ENCODE results near the gene ABLIM3.

Gene ABLIM3

DNA sequence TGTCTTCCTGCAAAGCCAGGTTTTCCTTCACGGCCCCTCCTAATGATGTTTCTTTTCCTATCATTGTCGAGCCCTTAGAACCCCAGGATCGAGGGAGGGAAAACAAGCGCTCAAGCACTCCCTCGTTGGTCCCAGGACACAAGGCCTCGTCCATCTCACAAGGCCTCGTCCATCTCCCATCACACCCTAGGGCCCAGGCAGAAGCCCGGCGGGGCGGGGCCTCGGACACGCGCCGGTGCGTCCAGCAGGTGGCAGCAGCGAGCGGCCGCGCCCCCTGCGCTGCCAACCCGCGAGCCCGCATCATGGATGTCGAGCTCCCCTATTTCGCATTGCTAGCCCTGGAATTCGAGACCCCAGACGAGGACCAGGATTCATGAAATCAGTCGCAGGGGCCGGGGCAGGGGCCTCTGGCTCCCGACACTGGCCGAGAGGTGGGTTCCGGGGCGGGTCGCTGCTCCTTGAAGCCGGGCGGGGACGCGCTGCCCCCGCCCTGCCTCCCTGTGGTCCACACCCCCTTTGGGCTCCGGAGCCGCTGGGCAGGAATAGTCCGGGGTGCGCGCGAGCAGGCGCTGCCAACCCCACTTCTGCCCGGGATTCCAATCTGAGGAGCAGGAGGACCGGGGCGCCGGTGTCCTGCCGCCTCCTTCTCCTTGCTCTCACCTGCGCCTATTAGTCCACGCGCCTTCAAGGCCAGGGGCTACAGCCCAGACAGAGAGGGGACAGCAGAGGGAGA lies at the start of gene ABLIM3:
Gene ABLIM3 (plus strand): TSS at position 270 of the 733 bp plus-strand sequence. CDS start 603 bp downstream, outside the sequence.
- peak; percentile 58 for DNase-seq

DNA sequence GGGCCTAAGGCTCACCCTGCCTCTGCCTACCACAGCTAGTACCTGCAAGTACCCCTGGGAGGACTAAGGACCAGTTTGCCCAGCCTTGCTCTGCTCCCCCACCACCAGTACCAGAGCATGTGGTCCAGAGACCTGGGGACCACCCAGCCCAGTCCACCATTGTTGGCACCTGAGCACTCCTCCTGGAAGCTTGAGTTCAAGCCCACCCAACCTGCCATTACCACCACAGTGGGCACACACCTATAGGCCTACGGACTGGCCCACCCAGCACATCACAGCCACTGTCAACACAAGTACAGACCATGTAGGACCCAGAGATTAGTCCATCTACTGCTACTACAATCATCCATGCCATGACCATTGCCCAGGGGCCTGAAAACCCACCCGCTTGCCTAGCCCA lies 47.7 kb upstream of the ABLIM3 start:
- no peak for DNase-seq

DNA sequence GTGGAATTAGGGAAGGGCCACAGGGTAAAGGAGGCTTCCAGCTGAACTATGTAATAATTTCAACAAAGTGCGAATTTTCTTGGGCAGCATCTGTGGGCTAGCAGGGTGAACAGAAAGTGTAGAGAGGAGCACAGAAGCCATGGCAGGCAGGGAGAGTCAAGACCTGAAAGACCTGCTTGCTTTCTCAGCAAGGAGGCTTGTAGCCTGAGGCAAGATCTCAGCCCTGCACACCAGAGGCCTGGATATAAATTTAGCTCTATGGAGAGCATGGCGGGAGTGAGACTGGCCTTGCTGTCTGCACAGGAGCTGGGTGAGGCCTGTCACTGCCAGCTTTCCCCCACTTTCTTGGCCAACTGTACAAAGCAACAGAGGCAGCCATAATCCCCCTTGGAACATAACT lies 46.3 kb upstream of the ABLIM3 start:
- no peak for DNase-seq

DNA sequence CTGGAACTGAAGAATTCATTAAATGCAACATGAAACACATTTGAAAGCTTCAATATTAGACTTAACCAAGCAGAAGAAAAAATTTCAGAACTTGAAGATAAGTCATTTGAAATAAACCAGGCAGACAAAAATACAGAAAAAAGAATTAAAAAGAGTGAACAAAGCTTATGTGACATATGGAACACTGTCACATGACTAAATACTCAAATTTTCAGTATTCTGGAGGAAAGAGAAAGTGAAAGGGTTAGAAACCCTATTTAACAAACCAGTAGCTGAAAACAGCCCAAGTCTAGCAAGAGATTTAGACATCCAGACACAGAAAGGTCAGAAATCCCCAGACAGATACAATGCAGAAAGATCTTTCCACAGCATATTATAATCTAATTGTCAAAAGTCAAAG lies 41.4 kb upstream of the ABLIM3 start:
- no peak for DNase-seq

DNA sequence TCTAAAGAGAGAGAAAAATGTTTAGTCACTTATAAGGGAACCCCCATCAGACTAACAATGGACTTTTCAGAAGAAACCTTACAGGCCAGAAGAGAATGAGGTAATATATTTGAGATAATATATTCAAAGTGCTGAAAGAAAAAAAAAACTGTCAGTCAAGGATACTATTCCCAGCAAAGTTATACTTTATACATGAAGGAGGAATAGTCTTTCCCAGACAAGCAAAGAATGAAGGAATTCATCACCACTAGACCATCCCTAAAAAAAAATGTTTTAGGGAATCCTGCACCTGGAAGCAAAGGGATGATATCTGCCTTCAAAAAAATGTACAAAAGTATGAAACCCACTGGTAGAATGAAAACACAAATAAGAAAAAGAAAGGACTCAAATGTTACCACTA lies 41.0 kb upstream of the ABLIM3 start:
- no peak for DNase-seq

DNA sequence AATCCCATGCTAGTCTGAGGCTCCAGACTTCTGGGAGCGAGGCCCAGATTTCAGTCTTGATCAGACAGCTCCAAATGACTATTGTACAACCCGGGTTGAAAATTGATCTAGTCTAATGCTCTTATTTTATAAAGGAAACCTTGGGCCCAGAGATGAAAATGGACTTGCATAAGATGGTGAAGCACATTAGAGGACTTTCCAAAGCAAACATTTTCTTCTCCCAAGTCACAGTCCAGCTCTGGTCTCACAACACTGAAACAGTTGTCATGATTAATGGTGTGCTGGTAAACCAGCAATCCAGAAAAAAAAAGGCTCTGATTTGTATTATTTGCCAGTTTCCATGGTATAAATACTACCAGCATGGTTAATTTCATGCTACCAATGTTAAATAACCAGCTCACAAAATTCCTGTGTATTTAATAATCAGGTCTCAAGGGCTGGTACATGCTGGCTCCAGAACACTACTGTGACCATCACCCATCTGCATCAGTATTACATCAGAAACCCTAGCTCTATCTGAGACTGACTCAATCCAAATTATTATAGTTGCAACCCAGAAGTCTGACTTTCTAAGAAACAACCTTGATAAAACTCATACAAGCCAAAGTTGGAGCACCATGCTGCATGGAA lies 32.5 kb upstream of the ABLIM3 start:
- DNase-seq, result no peak

DNA sequence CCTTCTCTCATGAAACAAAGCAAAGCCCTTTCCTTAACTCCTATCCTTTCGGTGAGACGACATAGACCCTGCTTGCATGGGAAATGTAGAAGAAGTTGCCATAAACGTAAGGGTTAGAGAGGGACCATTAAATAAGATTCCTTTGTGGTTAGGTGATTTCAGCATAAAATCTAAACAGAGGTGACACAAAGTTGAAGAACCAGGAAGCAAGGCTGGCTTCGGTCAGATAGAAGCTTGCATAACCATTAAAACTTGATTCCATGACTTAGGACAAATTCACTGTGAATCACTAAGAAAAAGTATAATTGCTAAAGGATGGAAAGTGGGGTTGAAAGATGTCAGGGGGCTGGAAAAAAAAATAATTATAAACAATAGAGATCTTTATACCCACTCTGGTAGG lies 30.9 kb upstream of the ABLIM3 start:
- DNase-seq, result no peak

DNA sequence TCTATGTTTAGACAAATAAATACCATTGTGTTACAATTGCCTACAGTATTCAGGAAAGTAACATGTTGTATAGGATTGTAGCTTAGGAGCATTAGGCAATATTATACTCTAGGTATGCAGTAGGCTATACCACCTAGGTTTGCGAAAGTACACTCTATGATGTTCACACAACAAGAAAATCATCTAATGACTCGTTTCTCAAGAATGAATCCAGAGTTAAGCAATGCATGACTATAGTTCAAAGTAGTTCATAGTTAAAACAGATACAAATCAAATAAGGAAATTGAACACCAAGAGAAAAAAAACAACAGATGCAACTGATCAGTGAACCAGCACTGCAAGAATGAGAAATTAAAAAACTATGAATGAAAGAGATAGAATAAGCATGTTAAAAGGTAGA lies 27.6 kb upstream of the ABLIM3 start:
- no peak for DNase-seq

DNA sequence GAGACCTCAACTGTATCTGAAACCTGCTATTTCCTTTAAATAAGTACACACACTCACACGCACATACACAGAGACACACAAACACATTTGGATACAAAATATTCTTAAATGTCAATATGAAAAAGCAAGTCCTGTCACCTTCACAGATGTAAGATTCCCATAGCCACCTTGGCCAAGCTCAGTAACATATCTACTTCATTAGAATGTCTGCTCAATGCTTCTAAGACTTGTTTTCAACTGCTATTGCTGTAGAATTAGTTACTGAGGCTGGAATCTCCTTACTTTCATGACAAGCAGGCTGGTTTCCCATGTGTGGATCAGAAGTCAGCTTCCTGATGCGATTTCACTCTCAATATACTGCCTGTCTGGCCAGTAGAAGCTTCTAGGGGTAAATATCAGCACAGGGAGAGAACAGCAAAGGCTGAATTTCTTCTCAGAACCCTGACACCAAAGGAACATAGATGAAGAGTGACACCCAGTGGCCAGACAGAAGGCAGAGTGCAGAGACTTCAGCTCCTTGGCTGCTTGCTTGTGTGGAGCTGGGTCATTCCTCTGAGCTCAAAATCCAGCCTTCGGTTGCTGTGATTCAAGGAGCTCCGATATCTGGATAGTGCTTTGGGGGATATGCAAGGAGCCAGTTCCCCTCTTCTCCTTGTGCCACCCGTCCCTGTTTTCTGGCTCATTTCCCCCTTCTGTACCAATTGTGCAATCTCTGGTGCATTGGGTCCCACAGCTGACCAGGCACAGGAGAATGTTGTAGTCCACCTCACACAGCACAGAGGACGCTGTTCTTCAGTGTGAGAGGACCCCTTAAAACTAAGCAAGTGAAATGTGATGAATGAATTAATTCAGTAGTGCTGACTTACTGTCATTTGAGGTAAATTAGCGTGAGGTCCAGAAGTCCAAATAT lies 26.6 kb upstream of the ABLIM3 start:
- DNase-seq, result peak; percentile 64

DNA sequence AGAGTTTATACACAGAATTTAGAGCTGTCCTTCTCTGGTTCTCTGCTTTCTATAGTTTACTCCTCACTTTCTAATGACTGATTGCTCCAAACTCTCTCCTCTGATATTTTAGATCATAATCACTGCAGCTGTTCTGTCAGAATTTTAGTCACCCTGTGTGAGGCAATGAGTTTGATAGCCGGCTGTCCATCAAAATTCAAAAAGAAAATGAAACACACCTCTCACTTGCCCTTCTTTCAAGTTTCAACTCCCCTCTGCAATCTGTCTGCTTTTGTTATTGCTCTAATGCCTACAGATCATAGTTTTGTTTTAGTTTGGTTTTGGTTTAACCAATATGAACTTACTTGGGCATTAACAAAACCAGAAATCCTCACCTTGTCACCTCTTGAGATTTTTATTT lies 23.3 kb upstream of the ABLIM3 start:
- DNase-seq, result no peak

DNA sequence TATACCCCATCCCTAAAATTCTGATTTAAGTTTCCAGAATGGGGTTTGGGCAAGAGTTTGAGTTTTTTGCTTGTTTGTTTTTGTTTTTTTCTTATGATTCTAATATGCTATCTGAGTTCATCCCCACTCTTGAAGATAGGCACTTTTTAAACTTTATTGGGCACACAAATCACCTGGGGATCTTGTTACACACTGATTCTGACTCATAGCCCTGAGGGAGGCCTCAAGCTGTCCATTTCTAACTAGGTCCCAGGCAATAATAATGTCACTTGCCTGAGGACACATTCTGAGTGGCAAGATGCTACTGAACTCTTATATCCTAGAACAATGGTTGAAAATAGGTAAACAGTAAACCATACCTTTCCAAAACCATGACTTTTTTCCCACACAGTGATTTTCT lies 22.8 kb upstream of the ABLIM3 start:
- DNase-seq, result no peak

DNA sequence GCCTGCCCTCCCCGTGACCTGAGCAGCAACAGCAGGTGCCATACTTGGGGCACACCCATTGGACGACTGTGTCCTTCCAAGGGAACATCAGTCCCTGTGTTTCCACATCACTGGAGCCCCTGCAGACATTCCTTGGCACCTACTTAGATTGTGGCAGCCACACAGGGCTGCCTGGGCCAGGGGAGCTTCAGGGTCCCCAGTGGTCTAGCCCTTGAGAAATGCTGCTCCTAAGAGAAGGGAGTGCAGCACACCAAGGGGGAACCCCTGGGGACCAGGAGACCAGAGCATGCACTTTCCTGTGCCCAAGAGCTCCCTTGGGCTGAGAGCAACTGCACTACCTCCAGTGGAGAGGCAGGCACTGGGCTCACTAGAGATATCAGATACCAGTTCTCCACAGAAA lies 20.1 kb upstream of the ABLIM3 start:
- no peak for DNase-seq

DNA sequence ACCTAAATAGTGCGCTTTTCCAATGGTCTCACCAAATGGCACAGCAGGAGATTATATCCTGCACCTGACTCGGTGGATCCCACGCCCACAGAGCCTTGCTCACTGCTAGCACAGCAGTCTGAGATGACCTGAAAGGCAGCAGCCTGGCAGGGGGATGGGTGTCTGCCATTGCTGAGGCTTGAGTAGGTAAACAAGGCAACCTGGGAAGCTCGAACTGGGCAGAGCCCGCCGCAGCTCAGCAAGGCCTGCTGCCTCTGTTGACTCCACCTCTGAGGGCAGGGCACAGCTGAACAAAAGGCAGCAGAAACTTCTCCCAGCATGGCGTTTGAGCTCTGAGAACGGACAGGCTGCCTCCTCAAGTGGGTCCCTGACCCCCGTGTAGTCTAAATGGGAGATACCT lies 18.1 kb upstream of the ABLIM3 start:
- DNase-seq, result no peak

DNA sequence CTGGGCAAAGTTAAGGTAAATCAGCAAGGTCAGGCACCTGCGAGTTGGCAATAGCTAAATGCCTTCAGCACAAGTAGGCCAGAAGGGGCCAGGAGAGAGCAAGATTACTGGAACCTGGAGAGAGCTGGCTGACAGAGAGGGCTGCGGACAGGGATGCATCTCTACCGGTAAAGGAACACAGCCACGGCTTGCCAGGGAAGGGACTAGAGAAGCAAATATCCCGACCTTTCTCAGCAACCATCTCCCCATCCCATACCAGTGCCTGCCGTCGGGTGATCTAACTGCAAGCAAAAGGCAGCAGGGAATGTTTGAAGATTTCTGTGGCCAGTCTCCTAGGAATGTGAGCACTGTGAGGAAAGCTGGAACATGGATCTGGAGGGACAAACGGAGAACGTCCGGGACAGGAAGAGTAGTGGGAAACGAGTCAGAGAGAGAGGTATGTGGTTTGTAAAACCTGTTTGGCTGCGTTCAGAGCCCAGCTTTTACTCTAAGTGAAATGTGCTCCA lies 15.9 kb upstream of the ABLIM3 start:
- DNase-seq, result peak; percentile 27

DNA sequence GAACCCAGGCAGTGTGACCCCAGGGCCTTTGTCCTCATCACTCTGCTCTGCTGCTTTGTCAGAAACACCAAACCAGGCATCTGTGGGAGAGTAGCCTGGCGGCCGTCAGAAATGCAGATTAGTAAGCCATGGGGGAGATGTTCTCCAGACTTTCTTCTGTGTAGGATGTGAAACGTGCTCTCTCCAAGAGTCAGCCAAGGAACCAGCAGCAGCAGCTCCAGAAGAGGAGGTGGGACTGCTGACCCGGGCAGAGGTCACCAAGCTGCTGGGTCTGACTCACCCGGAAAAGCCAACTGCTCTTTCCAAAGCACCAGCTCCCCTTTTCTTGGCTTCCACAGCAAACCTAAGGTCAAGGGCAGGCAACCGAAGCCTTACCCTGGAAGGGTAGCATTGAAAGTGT lies 14.4 kb upstream of the ABLIM3 start:
- no peak for DNase-seq

DNA sequence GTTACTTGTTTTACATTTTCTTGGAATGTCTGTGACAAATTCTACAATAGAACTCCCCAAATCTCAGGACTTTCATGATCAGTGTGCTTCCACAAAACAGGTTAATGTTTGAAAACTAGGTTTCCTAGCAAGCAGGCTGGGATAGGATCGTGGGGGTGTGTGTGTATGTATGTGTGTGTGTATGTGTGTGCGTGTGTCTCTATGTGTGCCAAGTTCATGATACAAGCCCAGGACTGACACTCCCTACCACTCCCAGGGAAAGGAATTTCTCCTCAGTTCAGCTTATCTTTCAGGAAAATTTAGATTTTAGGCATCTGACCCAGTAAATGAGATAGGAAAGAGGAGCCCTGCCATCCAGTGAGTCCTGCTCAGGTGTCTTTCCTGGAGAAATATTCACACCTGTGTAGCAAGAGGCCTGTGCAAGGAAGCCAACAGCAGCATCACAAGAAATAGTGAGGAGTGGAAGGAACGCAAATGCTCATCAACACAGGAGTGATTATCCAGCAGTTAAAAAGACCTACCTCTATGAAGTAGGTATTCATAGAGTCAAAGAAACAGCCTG lies 13.8 kb upstream of the ABLIM3 start:
- DNase-seq, result no peak

DNA sequence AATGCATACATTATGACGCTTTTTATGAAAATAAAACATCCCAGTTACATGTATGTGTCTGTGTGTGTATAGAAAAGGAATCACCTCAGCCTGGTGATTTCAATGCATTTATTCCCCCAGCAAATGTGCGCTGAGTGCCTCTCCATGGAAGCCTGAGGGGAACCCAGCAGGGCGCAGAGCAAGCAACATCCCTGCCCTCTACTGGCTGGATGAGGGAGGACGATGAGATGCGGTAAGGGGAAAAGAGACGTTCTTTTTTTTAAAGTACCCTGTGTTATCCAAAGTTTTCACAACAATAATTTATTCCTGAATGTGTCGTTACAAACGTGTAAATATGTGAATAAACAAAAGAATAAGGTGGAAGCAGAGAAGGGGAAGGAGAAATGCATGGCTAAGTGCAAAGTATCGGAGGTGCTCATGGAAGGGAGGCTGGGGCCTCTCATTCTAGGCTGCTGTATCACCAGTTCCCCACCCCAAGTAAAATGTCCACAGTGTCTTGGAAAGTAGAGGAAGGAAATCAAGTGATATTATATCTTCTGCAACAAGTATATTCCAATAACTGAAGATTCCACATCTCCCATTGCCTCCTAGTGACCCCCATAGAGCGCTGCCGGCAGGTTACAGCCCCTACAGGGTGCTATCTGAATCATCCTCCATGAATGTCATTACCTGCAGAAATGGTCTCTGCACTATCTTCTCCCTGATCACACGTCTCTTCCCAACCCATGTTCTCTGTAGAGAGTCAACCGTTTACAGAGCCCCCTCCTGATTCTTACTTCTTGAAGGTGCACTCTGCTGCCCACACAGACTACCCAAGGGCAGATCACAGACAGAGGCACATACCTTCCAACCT lies 13.0 kb upstream of the ABLIM3 start:
- DNase-seq, result peak; percentile 36

DNA sequence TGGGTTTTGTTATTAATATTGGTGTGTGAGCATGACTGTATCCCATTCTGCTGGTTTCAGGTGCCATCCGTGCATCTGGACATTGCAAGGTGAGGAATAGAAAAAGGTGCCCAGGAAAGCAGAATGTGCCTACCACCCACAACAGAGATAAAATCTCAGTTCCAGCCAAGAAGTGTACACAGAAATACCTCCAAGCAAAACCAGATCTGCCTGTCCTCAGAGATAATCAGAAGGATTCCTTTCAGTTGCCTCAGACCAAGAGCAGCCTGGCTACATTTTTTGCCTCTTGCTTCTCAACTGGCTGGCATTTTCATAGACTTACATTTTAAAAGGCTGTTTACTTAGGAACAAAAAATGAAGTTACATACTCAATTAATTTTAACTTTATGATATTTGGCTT lies 12.1 kb upstream of the ABLIM3 start:
- DNase-seq, result no peak

DNA sequence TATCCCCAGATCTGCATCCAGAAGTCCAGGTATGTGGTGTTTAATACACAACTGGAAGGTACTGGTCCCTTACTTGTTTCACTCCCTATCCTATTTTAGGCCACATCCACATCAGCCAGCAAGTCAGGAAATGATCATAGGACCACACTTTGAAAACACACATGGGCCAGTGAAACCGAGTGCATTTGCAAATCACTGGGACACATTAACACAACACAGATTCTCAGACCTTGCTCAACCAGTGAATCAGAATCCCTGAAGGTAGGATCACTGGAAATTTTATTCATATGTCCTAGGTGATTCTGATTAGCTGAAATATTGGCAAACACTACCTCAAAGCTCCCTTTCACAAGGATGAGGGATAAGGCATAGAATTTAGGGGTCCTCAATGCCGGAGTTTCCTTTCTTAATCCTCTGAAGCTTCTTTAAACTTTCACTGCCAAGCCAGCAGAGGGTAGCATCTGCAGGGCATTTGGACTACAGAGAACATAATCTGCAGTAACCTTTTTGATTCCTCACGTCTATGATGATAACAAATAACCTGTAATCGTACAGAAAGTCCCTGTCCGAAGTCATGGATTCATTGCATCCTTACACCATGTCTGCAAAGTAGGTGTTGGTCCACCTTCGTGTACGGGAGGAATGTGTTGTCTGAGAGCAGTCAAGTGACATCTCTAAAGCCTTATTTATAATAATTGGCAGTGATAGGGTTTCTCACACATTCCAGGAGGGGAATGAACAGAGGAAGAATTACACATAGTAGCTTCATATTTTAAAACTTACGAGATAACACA lies 11.0 kb upstream of the ABLIM3 start:
- no peak for DNase-seq

DNA sequence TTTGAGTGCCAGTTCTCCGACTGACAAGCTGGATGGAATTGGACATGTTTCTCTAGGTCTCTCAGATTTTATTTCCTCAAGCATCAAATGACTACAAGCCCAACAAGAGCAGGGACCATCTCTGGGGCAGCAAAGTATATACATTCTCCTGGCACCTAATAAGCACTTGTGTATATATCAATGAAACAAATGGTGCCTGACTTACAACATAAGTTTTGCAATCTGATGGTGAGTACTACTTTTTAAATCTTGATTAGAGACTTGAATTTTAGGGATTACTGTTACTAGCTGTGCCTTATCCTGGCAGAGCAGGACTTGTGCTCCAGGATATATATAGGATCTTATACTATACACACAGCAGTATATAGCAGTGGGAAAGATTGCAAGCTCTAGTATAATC lies 8.8 kb upstream of the ABLIM3 start:
- no peak for DNase-seq

Data from RPMI8226 (cell line).